Measurements from ENCODE around the gene BRPF1. TPM values are rescaled to one million over a fixed set of nuclear protein-coding genes. Genes with fewer than 3 reads are reported as not detected.
"Not testable (repeated sequence)": the region's sequence is repeated elsewhere in the genome, so short reads cannot be mapped to it uniquely, and the experiment has no call there.

BRPF1 gene
- total and polyA plus RNA-seq, 4 donors = 8.3 to 26.4 (median 16.0) TPM

DNA sequence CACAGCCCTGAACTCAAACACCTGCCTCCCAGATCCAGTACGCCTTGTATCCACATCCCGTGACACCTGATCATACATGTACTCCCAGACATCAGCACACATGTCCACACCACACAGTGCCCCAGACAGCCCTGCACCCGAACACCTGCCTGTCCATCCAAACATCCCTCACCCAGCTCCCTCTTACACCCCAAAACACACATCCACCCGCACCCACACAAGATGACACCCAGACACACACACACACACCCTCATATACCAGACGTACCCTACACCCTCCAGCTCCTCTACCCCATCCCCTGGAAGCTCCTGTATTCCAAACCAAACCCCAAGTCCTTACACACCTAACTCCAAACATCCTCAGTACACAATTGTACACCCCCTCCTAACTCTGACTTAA lies 37.5 kb downstream of the BRPF1 start:
- Histone ChIP-seq H3K4me1 (ENCODE audit: control insufficient read depth in 5 of 5, insufficient read depth in 5 of 5, low read length in 5 of 5) (peaks cover 0 to 31% (median 5%) of the 10 kb centered on the region in 5 donors), H3K27ac (ENCODE audit: low read depth in 1 of 2, low read length in 1 of 2) (peak overlapping the region in 1 of 2 donors; percentile 87), H3K9me3 (ENCODE audit: control insufficient read depth in 4 of 4, insufficient read depth in 3 of 4, low read length in 3 of 4) (no peaks in the 10 kb centered on the region), H3K4me3 (peak overlapping the region; percentile 66), H3K36me3 (ENCODE audit: control insufficient read depth in 4 of 4, insufficient read depth in 4 of 4, low read length in 4 of 4) (peaks cover 0 to 7% (median 6%) of the 10 kb centered on the region in 4 donors), H3K9ac (ENCODE audit: insufficient read depth in 1 of 2, low read length in 2 of 2) (peak overlapping the region in 1 of 2 donors; percentile 54), H3K27me3 (ENCODE audit: control insufficient read depth in 3 of 3, insufficient read depth in 3 of 3, low read length in 2 of 3) (no peaks in the 10 kb centered on the region)
- ATAC-seq (ENCODE audit: insufficient read depth, low FRiP score) (no peak), DNase-seq (no peak)
- TF ChIP-seq, protein P1, sequence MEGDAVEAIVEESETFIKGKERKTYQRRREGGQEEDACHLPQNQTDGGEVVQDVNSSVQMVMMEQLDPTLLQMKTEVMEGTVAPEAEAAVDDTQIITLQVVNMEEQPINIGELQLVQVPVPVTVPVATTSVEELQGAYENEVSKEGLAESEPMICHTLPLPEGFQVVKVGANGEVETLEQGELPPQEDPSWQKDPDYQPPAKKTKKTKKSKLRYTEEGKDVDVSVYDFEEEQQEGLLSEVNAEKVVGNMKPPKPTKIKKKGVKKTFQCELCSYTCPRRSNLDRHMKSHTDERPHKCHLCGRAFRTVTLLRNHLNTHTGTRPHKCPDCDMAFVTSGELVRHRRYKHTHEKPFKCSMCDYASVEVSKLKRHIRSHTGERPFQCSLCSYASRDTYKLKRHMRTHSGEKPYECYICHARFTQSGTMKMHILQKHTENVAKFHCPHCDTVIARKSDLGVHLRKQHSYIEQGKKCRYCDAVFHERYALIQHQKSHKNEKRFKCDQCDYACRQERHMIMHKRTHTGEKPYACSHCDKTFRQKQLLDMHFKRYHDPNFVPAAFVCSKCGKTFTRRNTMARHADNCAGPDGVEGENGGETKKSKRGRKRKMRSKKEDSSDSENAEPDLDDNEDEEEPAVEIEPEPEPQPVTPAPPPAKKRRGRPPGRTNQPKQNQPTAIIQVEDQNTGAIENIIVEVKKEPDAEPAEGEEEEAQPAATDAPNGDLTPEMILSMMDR (IDR thresholded peaks at IDR 0.05; ENCODE audit: control extremely low read depth, extremely low read depth) = no peak
- WGBS, 2 donors = 74 to 85% methylated on average over 5 of the region's 5 CpGs

DNA sequence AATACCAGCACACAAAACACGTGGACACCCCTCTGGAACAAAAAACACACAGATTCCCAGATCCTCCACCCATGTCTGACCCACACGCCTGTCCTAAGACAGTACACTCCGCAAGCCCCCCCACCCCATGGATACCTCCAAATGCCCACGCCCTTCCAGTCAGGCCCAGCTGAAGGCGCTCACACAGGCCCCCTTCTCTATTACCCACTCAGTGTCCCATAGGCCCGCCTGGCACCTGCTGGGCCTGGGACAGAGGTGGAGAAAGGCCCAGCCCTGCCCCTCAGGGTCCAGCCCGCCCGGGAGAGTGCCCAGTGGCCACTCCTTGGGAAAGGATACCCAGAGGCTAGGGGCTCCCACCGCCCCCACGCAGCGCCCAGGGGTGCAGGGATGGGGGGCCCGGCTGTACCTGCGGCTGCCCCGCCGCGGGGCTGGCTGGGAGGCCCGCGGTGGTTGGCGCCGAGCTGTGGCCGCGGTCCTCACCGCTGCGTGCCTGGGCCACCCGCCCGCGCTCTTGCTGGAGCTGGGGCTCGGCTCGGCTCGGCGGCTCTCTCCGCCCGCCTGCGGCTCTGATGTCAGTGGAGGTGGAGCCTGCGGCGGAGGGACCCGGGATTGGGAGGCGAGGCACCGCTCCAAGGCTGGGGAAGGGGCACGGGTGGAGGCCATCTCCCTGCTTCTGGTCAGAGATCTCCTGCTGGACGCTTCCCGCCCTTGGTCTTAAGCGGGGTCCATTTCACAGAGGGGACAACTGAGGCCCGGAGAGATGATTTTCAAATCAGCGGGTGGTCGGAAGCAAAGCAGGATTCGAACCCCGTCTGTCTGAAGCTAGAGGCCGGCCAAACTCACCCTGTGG lies 38.1 kb downstream of the BRPF1 start, which contains the start of gene CAMK1:
Gene CAMK1, minus strand, starts transcription at position 522 of the 850 bp plus-strand sequence. CDS start 2,198 bp downstream, outside the sequence.
- H3K27ac ChIP-seq (ENCODE audit: low read depth in 1 of 2, low read length in 1 of 2) = peak within 1 kb of the TSS; percentile 57 to 87
- peak; percentile 94 for ATAC-seq (ENCODE audit: insufficient read depth, low FRiP score)
- TF ChIP-seq, protein P1 (IDR thresholded peaks at IDR 0.05; ENCODE audit: control extremely low read depth, extremely low read depth) = no peak
- DNase-seq = peak; percentile 85 to 89 (median 88)
- peak within 1 kb of the TSS; percentile 46 to 54 for H3K9ac ChIP-seq (ENCODE audit: insufficient read depth in 1 of 2, low read length in 2 of 2)
- no peaks in the 10 kb centered on the region for H3K27me3 ChIP-seq (ENCODE audit: control insufficient read depth in 3 of 3, insufficient read depth in 3 of 3, low read length in 2 of 3)
- WGBS, 2 donors = 6 to 13% methylated on average over 43 to 49 of the region's 49 CpGs
- H3K36me3 ChIP-seq (ENCODE audit: control insufficient read depth in 4 of 4, insufficient read depth in 4 of 4, low read length in 4 of 4) = peaks cover 0 to 7% (median 6%) of the 10 kb centered on the region in 4 donors
- peaks cover 0 to 31% (median 5%) of the 10 kb centered on the region in 5 donors for H3K4me1 ChIP-seq (ENCODE audit: control insufficient read depth in 5 of 5, insufficient read depth in 5 of 5, low read length in 5 of 5)
- no peaks in the 10 kb centered on the region for H3K9me3 ChIP-seq (ENCODE audit: control insufficient read depth in 4 of 4, insufficient read depth in 3 of 4, low read length in 3 of 4)
- H3K4me3 ChIP-seq = peak within 1 kb of the TSS; percentile 66

DNA sequence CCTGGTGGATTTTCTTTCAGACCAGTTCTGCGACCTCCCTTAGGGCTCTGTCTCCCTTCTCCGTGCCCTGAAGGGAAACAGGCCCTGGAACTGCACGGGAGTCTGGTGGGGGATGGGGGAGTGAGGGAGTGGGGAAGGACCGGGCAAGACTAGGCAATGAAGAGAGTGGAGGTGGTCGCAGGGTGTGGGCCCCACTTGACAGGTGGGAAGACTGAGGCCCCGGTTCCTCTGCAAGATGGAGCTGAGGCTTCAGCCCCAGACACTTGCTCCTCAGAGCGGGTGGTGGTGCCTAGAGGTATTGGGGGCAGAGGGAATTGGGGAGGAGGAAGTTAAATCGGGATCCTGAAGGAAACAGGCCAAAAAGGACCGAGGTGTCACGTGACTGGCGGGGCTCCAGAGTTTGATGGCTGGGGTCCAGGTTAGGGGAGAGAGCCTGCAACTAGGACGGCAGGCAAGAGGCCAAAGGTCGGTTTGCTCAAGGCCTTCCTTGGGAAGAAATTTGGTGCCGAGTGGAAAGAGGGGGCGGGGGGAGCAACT lies 38.8 kb downstream of the BRPF1 start:
- DNase-seq (peak; percentile 92 to 96 (median 96)), ATAC-seq (ENCODE audit: insufficient read depth, low FRiP score) (peak; percentile 23)
- Histone ChIP-seq H3K36me3 (ENCODE audit: control insufficient read depth in 4 of 4, insufficient read depth in 4 of 4, low read length in 4 of 4) (peaks cover 0 to 6% (median 5%) of the 10 kb centered on the region in 4 donors), H3K27ac (ENCODE audit: low read depth in 1 of 2, low read length in 1 of 2) (peak overlapping the region; percentile 57 to 87), H3K9me3 (ENCODE audit: control insufficient read depth in 4 of 4, insufficient read depth in 3 of 4, low read length in 3 of 4) (no peaks in the 10 kb centered on the region), H3K9ac (ENCODE audit: insufficient read depth in 1 of 2, low read length in 2 of 2) (peak overlapping the region in 1 of 2 donors; percentile 54), H3K4me1 (ENCODE audit: control insufficient read depth in 5 of 5, insufficient read depth in 5 of 5, low read length in 5 of 5) (peaks cover 0 to 31% (median 5%) of the 10 kb centered on the region in 5 donors), H3K4me3 (peak overlapping the region; percentile 55), H3K27me3 (ENCODE audit: control insufficient read depth in 3 of 3, insufficient read depth in 3 of 3, low read length in 2 of 3) (no peaks in the 10 kb centered on the region)
- TF ChIP-seq, protein P1 (IDR thresholded peaks at IDR 0.05; ENCODE audit: control extremely low read depth, extremely low read depth) = no peak
- WGBS, 2 donors = 16 to 23% methylated on average over 15 of the region's 15 CpGs

DNA sequence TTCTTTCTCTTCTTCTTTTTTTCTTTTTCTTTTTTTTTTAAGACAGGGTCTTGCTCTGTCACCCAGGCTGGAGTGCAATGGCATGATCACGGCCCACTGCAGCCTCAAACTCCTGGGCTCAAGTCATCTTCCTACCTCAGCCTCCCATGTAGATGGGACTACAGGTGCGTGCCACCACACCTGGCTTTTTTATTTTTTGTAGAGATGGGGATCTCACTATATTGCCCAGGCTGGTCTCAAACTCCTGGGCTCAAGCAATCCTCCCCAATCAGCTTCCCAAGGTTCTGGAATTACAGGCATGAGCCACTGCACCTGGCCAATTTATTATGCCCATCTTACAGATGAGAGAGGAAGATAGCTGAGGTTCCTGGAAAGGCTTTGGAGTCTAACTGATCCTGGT lies 39.5 kb downstream of the BRPF1 start:
- H3K27ac ChIP-seq (ENCODE audit: low read depth in 1 of 2, low read length in 1 of 2); H3K9me3 ChIP-seq (ENCODE audit: control insufficient read depth in 4 of 4, insufficient read depth in 3 of 4, low read length in 3 of 4); H3K4me3 ChIP-seq; DNase-seq; H3K36me3 ChIP-seq (ENCODE audit: control insufficient read depth in 4 of 4, insufficient read depth in 4 of 4, low read length in 4 of 4); H3K27me3 ChIP-seq (ENCODE audit: control insufficient read depth in 3 of 3, insufficient read depth in 3 of 3, low read length in 2 of 3); ATAC-seq (ENCODE audit: insufficient read depth, low FRiP score); H3K9ac ChIP-seq (ENCODE audit: insufficient read depth in 1 of 2, low read length in 2 of 2): not testable (repeated sequence)
- H3K4me1 ChIP-seq (ENCODE audit: control insufficient read depth in 5 of 5, insufficient read depth in 5 of 5, low read length in 5 of 5) = peaks cover 0 to 31% (median 5%) of the 10 kb centered on the region in 5 donors
- WGBS, 2 donors = 89 to 95% methylated on average over 2 of the region's 2 CpGs
